Measurements from ENCODE around the gene CHST9. TPM values are rescaled to one million over a fixed set of nuclear protein-coding genes. Genes with fewer than 3 reads are reported as not detected.

Gene CHST9
- total and polyA plus RNA-seq, 9 of the 15 experiments (the other 6 are each of a cell fraction or from before 2014, with no cell fraction given) = not detected

DNA sequence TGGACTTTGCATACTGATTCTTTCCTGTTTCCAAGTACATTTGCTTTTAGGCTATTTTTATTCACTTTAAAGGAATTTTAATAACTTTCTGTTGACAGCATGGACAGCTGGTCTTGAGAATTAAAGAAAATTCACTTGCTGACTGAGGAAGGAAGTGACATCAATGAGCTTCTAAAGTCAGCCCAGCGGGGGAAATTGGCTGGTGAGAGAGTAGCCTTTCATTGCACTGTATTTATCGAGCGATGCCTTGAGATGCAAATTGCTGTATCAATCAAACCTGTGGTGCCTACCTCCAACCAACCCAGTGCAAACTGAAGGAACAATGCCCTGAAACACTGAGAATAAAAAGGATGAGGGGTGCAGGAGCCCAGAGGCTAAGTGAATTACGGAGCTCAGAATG lies 228.2 kb downstream of the CHST9 start (continued):
- TF ChIP-seq, protein P1, sequence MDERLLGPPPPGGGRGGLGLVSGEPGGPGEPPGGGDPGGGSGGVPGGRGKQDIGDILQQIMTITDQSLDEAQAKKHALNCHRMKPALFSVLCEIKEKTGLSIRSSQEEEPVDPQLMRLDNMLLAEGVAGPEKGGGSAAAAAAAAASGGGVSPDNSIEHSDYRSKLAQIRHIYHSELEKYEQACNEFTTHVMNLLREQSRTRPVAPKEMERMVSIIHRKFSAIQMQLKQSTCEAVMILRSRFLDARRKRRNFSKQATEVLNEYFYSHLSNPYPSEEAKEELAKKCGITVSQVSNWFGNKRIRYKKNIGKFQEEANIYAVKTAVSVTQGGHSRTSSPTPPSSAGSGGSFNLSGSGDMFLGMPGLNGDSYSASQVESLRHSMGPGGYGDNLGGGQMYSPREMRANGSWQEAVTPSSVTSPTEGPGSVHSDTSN (CRISPR knock-in tag; IDR thresholded peaks at IDR 0.05; ENCODE audit: low read depth) = no peak
- TF ChIP-seq, protein P1 (tag; conservative IDR thresholded peaks at IDR 0.05; ENCODE audit: low read depth) = no peak
- no peak for TF ChIP-seq NCOA6 (IDR thresholded peaks at IDR 0.05)
- no peak for TF ChIP-seq ZNF12 (CRISPR knock-in tag; IDR thresholded peaks at IDR 0.05)
- no peak for TF ChIP-seq ETV6 (IDR thresholded peaks at IDR 0.05; ENCODE audit: borderline replicate concordance in 1 of 2, low read depth in 2 of 2, low read length in 1 of 2)
- TF ChIP-seq ETV6 (CRISPR knock-in tag; IDR thresholded peaks at IDR 0.05; ENCODE audit: borderline replicate concordance) = no peak
- TF ChIP-seq MYNN (IDR thresholded peaks at IDR 0.05) = no peak
- no peak for TF ChIP-seq MYNN (CRISPR knock-in tag; IDR thresholded peaks at IDR 0.05)
- no peak for TF ChIP-seq NR2F6 (CRISPR knock-in tag; IDR thresholded peaks at IDR 0.05)
- no peak for TF ChIP-seq YBX1 (IDR thresholded peaks at IDR 0.05)
- TF ChIP-seq, protein P2, sequence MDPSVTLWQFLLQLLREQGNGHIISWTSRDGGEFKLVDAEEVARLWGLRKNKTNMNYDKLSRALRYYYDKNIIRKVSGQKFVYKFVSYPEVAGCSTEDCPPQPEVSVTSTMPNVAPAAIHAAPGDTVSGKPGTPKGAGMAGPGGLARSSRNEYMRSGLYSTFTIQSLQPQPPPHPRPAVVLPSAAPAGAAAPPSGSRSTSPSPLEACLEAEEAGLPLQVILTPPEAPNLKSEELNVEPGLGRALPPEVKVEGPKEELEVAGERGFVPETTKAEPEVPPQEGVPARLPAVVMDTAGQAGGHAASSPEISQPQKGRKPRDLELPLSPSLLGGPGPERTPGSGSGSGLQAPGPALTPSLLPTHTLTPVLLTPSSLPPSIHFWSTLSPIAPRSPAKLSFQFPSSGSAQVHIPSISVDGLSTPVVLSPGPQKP (CRISPR knock-in tag; IDR thresholded peaks at IDR 0.05) = no peak
- TF ChIP-seq, protein P3, sequence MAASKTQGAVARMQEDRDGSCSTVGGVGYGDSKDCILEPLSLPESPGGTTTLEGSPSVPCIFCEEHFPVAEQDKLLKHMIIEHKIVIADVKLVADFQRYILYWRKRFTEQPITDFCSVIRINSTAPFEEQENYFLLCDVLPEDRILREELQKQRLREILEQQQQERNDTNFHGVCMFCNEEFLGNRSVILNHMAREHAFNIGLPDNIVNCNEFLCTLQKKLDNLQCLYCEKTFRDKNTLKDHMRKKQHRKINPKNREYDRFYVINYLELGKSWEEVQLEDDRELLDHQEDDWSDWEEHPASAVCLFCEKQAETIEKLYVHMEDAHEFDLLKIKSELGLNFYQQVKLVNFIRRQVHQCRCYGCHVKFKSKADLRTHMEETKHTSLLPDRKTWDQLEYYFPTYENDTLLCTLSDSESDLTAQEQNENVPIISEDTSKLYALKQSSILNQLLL (CRISPR knock-in tag; IDR thresholded peaks at IDR 0.05; ENCODE audit: borderline replicate concordance) = no peak
